OCI-LY7 (cell line): ENCODE data around the gene SCCPDH.

Source experiments
- EZH2phosphoT487 ChIP-seq: fragments of 200-600 bp; sonication (generic); IDR thresholded peaks from 2 replicates; pipeline ENCODE4 v1.6.1; 2018; ENCODE audit warnings: low read depth, borderline replicate concordance, mild to moderate bottlenecking, mixed run types, antibody characterized with exemption, low read length, moderate library complexity, mixed read lengths
- TF ChIP-seq, protein P1 (sequence below): fragments of 200-600 bp; sonication (generic); conservative IDR thresholded peaks from 2 replicates; pipeline ENCODE4 v1.5.1; 2014; ENCODE audit warnings: mild to moderate bottlenecking, antibody characterized with exemption, low read length, moderate library complexity, mixed read lengths

GRCh38 chr1:246725191-246725590 lies 982 bp downstream of the SCCPDH start:
- TF ChIP-seq, protein P1, sequence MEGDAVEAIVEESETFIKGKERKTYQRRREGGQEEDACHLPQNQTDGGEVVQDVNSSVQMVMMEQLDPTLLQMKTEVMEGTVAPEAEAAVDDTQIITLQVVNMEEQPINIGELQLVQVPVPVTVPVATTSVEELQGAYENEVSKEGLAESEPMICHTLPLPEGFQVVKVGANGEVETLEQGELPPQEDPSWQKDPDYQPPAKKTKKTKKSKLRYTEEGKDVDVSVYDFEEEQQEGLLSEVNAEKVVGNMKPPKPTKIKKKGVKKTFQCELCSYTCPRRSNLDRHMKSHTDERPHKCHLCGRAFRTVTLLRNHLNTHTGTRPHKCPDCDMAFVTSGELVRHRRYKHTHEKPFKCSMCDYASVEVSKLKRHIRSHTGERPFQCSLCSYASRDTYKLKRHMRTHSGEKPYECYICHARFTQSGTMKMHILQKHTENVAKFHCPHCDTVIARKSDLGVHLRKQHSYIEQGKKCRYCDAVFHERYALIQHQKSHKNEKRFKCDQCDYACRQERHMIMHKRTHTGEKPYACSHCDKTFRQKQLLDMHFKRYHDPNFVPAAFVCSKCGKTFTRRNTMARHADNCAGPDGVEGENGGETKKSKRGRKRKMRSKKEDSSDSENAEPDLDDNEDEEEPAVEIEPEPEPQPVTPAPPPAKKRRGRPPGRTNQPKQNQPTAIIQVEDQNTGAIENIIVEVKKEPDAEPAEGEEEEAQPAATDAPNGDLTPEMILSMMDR, result no peak
- TF ChIP-seq EZH2phosphoT487, result no peak
